Mesendoderm (in vitro differentiated cells): ENCODE measurements around the gene HRH2.

Experiments
- DNase-seq: peaks from one replicate; pipeline ENCODE4 v3.0.0; 2013
- H2AK5ac ChIP-seq: 2 replicates; pipeline ENCODE4 v1.6.1; 2013; ENCODE audit warnings: low read length, inconsistent platforms
- H2BK120ac ChIP-seq: 2 replicates; pipeline ENCODE4 v1.6.1; 2013; ENCODE audit warnings: low read depth, mild to moderate bottlenecking, low read length, moderate library complexity, mixed read lengths
- H2BK15ac ChIP-seq: replicated peaks from 2 replicates; pipeline ENCODE4 v1.6.1; 2013; ENCODE audit warnings: low read depth, mild to moderate bottlenecking, moderate library complexity
- H2BK5ac ChIP-seq: 2 replicates; pipeline ENCODE4 v1.6.1; 2013; ENCODE audit warnings: low read length, inconsistent platforms
- H3K18ac ChIP-seq: 2 replicates; pipeline ENCODE4 v1.6.1; 2013; ENCODE audit warnings: mild to moderate bottlenecking, low read length, mixed read lengths
- H3K23ac ChIP-seq: one replicate; pipeline ENCODE4 v1.6.1; 2013; ENCODE audit warnings: low read length
- H3K27ac ChIP-seq: 2 replicates; pipeline ENCODE4 v1.5.1; 2013; ENCODE audit warnings: low read depth, mild to moderate bottlenecking, inconsistent platforms, low read length, moderate library complexity
- H3K27me3 ChIP-seq: 2 replicates; pipeline ENCODE4 v1.6.1; 2013; ENCODE audit warnings: low read length, control low read depth, mild to moderate bottlenecking, inconsistent platforms; ENCODE audit not compliant: insufficient read depth, poor library complexity
- H3K36me3 ChIP-seq: 2 replicates; pipeline ENCODE4 v1.6.1; 2013; ENCODE audit warnings: low read length, inconsistent platforms; ENCODE audit not compliant: control insufficient read depth, insufficient read depth
- H3K4ac ChIP-seq: one replicate; pipeline ENCODE4 v1.6.1; 2013; ENCODE audit warnings: low read depth, mild to moderate bottlenecking, low read length, moderate library complexity
- H3K4me1 ChIP-seq: 2 replicates; pipeline ENCODE4 v1.6.1; 2013; ENCODE audit warnings: low read depth, low read length, inconsistent platforms; ENCODE audit not compliant: control insufficient read depth
- H3K4me2 ChIP-seq: 2 replicates; pipeline ENCODE4 v1.6.1; 2013; ENCODE audit warnings: low read length
- H3K4me3 ChIP-seq: 2 replicates; pipeline ENCODE4 v1.5.1; 2013; ENCODE audit warnings: mild to moderate bottlenecking, low read length
- H3K56ac ChIP-seq: one replicate; pipeline ENCODE4 v1.6.1; 2013; ENCODE audit warnings: low read length
- H3K79me1 ChIP-seq: 2 replicates; pipeline ENCODE4 v1.6.1; 2013; ENCODE audit warnings: low read length, inconsistent platforms
- H3K79me2 ChIP-seq: 2 replicates; pipeline ENCODE4 v1.6.1; 2013; ENCODE audit warnings: mild to moderate bottlenecking, low read length; ENCODE audit not compliant: control insufficient read depth, insufficient read depth
- H3K9ac ChIP-seq: 2 replicates; pipeline ENCODE4 v1.6.1; 2013; ENCODE audit warnings: low read length, inconsistent platforms
- H4K5ac ChIP-seq: one replicate; pipeline ENCODE4 v1.6.1; 2013; ENCODE audit warnings: low read length
- H4K8ac ChIP-seq: one replicate; pipeline ENCODE4 v1.6.1; 2013; ENCODE audit warnings: low read depth, mild to moderate bottlenecking, control low read depth, low read length, moderate library complexity
- WGBS: extraction: QIAGEN DNeasy Blood & Tissue Kit; methylation state at CpG from one replicate; pipeline ENCODE4 v1.1.7; 2013; ENCODE audit warnings: low lambda C conversion rate, missing lambda C conversion rate; ENCODE audit not compliant: insufficient coverage; ENCODE audit errors: extremely low coverage; 5-methylcytosine and 5-hydroxymethylcytosine counted together

Gene HRH2

DNA sequence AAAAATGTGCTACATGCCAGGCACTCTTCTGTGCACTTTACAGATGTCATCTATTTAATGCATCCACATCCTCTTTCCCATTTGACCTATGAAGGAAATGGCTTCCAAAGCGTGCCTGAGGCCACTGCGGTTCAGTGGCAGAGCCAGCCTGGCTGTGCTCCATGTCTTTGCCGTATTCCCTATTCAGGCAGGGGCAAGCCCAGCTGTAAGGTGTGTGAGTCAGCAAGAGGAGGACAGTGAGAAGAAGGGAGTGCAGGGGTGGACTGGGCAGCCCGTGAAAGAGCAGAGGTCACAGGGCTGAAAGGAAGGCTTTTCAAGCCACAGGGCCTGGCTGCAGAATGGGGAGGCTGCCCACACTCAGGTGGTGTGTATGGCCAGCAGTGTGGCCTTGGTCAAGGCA, 91.7 kb downstream of the HRH2 start:
- no peak overlapping the region for H2AK5ac ChIP-seq
- H2BK15ac ChIP-seq: no peak overlapping the region
- H3K56ac ChIP-seq: no peak overlapping the region
- no peak overlapping the region for H4K8ac ChIP-seq
- no peaks in the 10 kb centered on the region for H3K79me2 ChIP-seq
- H3K4ac ChIP-seq: no peak overlapping the region
- no peak overlapping the region for H3K9ac ChIP-seq
- H4K5ac ChIP-seq: no peak overlapping the region
- no peak overlapping the region for H2BK5ac ChIP-seq
- H3K27me3 ChIP-seq: no peaks in the 10 kb centered on the region
- H3K18ac ChIP-seq: no peak overlapping the region
- H3K4me3 ChIP-seq: no peak overlapping the region
- DNase-seq: no peak
- H3K27ac ChIP-seq: no peak overlapping the region
- H3K4me2 ChIP-seq: no peak overlapping the region
- H2BK120ac ChIP-seq: no peak overlapping the region
- no peaks in the 10 kb centered on the region for H3K79me1 ChIP-seq
- H3K36me3 ChIP-seq: no peaks in the 10 kb centered on the region
- no peak overlapping the region for H3K23ac ChIP-seq
- H3K4me1 ChIP-seq: no peaks in the 10 kb centered on the region
- WGBS: no CpG with 5 or more reads among the region's 4 CpGs

GRCh38 chr5:175750511-175750931, 92.7 kb downstream of the HRH2 start:
- Histone ChIP-seq H3K23ac (no peak overlapping the region), H3K79me2 (no peaks in the 10 kb centered on the region), H4K5ac (no peak overlapping the region), H3K27ac (no peak overlapping the region), H3K4me3 (no peak overlapping the region), H3K79me1 (no peaks in the 10 kb centered on the region), H3K18ac (no peak overlapping the region), H3K36me3 (no peaks in the 10 kb centered on the region), H2BK120ac (no peak overlapping the region), H3K4me1 (no peaks in the 10 kb centered on the region), H3K9ac (no peak overlapping the region), H3K4me2 (no peak overlapping the region), H2BK5ac (no peak overlapping the region), H4K8ac (no peak overlapping the region), H3K4ac (no peak overlapping the region), H2BK15ac (no peak overlapping the region), H3K56ac (no peak overlapping the region), H2AK5ac (no peak overlapping the region), H3K27me3 (no peaks in the 10 kb centered on the region)
- WGBS: no CpG with 5 or more reads among the region's 14 CpGs
- no peak for DNase-seq

DNA sequence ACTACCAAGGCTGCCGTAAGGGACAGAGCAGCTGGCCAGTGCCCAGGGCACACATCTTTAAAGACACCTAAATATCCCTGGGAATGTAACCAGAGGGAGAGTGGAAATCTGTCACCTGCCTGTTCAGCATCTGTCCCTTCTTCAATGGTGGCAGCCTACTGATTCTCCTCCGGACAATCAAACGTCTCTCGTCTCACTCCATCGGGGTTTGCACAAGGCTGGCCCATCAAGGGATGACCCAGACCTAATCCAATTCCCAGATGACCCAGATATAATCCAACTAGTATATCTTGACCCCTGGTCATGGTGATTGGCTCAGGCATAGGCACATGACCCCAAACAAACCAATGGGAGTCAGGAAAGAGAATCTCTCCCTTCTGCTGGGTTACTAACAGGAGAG, 93.5 kb downstream of the HRH2 start:
- no peaks in the 10 kb centered on the region for H3K79me2 ChIP-seq
- no peak overlapping the region for H3K4ac ChIP-seq
- H3K23ac ChIP-seq: no peak overlapping the region
- no peak overlapping the region for H2BK15ac ChIP-seq
- H3K4me1 ChIP-seq: no peaks in the 10 kb centered on the region
- no peak overlapping the region for H3K56ac ChIP-seq
- H3K36me3 ChIP-seq: no peaks in the 10 kb centered on the region
- H3K79me1 ChIP-seq: no peaks in the 10 kb centered on the region
- DNase-seq: no peak
- no peak overlapping the region for H4K5ac ChIP-seq
- no peak overlapping the region for H2AK5ac ChIP-seq
- no peak overlapping the region for H4K8ac ChIP-seq
- no peaks in the 10 kb centered on the region for H3K27me3 ChIP-seq
- H3K18ac ChIP-seq: no peak overlapping the region
- H3K27ac ChIP-seq: no peak overlapping the region
- H3K9ac ChIP-seq: no peak overlapping the region
- no peak overlapping the region for H2BK120ac ChIP-seq
- no CpG with 5 or more reads among the region's 5 CpGs for WGBS
- H3K4me3 ChIP-seq: no peak overlapping the region
- no peak overlapping the region for H2BK5ac ChIP-seq
- H3K4me2 ChIP-seq: no peak overlapping the region

GRCh38 chr5:175752826-175753535, 95.1 kb downstream of the HRH2 start:
- no peaks in the 10 kb centered on the region for H3K27me3 ChIP-seq
- no peak overlapping the region for H4K5ac ChIP-seq
- H3K23ac ChIP-seq: no peak overlapping the region
- H3K27ac ChIP-seq: no peak overlapping the region
- H3K4me1 ChIP-seq: no peaks in the 10 kb centered on the region
- no peak overlapping the region for H2BK120ac ChIP-seq
- no peaks in the 10 kb centered on the region for H3K79me1 ChIP-seq
- no peak overlapping the region for H3K4me3 ChIP-seq
- H3K4ac ChIP-seq: no peak overlapping the region
- H2BK15ac ChIP-seq: no peak overlapping the region
- no peak overlapping the region for H2AK5ac ChIP-seq
- H2BK5ac ChIP-seq: no peak overlapping the region
- H3K36me3 ChIP-seq: no peaks in the 10 kb centered on the region
- no peak overlapping the region for H3K18ac ChIP-seq
- H3K79me2 ChIP-seq: no peaks in the 10 kb centered on the region
- no peak for DNase-seq
- H3K4me2 ChIP-seq: no peak overlapping the region
- WGBS: no CpG with 5 or more reads among the region's 10 CpGs
- no peak overlapping the region for H3K9ac ChIP-seq
- no peak overlapping the region for H4K8ac ChIP-seq
- no peak overlapping the region for H3K56ac ChIP-seq

DNA sequence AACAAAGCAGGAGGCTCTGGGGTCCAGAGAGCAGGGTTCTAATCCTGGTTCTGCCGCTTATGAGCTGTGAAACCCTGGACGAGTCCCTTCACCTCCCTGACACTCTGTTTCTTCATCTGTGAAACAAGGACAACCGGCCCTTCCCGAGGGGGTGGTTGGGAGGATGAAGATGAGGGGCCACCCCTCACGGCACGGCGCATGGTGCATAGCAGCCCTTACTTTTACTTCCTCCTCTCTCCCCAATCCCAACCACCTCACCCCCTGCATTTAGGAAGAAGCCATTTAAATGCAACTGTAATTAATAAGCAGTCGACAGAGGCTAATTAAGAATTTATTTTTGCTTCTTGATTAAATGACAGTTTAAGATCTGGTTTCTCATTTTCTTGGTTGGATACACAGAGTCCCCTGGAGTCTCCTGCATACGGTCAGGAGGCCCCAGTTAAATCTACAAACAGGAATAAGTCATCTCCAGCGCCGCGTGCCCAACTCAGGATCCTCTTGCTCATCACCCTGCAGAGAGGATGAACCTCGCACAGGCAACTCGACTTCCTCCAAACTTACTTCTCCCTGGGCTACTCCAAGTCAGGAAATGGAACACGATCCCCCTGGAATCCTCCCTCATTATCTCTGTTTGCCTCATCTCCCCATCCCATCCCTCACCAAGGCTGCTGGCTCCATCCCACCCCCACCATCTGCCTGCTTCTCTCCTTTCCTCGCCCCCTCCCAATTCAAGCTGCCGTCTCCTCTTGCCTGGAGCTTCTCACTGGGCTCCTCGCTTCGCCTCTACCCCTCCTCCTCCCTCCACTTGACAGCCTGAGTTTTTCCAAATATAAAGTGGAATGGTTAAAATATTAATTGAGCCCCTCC, 95.9 kb downstream of the HRH2 start:
- no peak overlapping the region for H2BK120ac ChIP-seq
- no peak overlapping the region for H3K27ac ChIP-seq
- H3K4me2 ChIP-seq: no peak overlapping the region
- H2BK5ac ChIP-seq: no peak overlapping the region
- no peaks in the 10 kb centered on the region for H3K36me3 ChIP-seq
- H3K27me3 ChIP-seq: no peaks in the 10 kb centered on the region
- no peak overlapping the region for H3K18ac ChIP-seq
- H2AK5ac ChIP-seq: no peak overlapping the region
- no peak overlapping the region for H3K9ac ChIP-seq
- no peaks in the 10 kb centered on the region for H3K4me1 ChIP-seq
- no peak overlapping the region for H3K4me3 ChIP-seq
- no peak overlapping the region for H2BK15ac ChIP-seq
- H3K79me1 ChIP-seq: no peaks in the 10 kb centered on the region
- H4K5ac ChIP-seq: no peak overlapping the region
- no peak overlapping the region for H3K23ac ChIP-seq
- H3K56ac ChIP-seq: no peak overlapping the region
- no peak overlapping the region for H3K4ac ChIP-seq
- H3K79me2 ChIP-seq: no peaks in the 10 kb centered on the region
- no CpG with 5 or more reads among the region's 19 CpGs for WGBS
- DNase-seq: no peak
- no peak overlapping the region for H4K8ac ChIP-seq
